GM23338 (cell line): ENCODE data around the gene PKNOX2. TPM values are rescaled to one million over a fixed set of nuclear protein-coding genes. Genes with fewer than 3 reads are reported as not detected.

Source experiments
- EZH2 ChIP-seq: fragments of 200-600 bp; sonication (generic); IDR thresholded peaks from one replicate; pipeline ENCODE4 v1.8.0; 2017; ENCODE audit warnings: antibody characterized with exemption, mild to moderate bottlenecking, low read depth; ENCODE audit not compliant: unreplicated experiment
- EZH2phosphoT487 ChIP-seq: fragments of 200-600 bp; sonication (generic); IDR thresholded peaks from one replicate; pipeline ENCODE4 v1.8.1; 2018; ENCODE audit warnings: antibody characterized with exemption; ENCODE audit not compliant: unreplicated experiment
- JUNB ChIP-seq: IDR thresholded peaks from one replicate; pipeline ENCODE4 v1.6.1; 2016; ENCODE audit warnings: antibody characterized with exemption; ENCODE audit not compliant: unreplicated experiment
- ZNF114 ChIP-seq: fragments of 250-450 bp; sonication (Bioruptor Pico); IDR thresholded peaks from 2 replicates; pipeline ENCODE4 v1.5.0; 2020; ENCODE audit warnings: mild to moderate bottlenecking, moderate library complexity
- polyA plus RNA-seq: library from polyadenylated mRNA; unstranded; fragments of >200 nt; fragmentation: Nextera tagmentation; extraction: Ambion mirVana; gene quantifications from 2 replicates; pipeline ENCODE4 v1.2.1, GENCODE V29; 2016
- total RNA-seq: library from RNA; depleted of rRNA; stranded (reverse); fragments of >200 nt; shearing (Covaris generic); gene quantifications from 2 replicates; pipeline ENCODE4 v1.2.3, GENCODE V29; 2014
- TF ChIP-seq, protein P1 (sequence below): fragments of 250-450 bp; sonication (Bioruptor Pico); IDR thresholded peaks from 2 replicates; pipeline ENCODE4 v1.5.0; 2020; ENCODE audit warnings: mild to moderate bottlenecking, moderate library complexity
- TF ChIP-seq, protein P2 (sequence below), 2 experiments: fragments of 200-600 bp in 1 of 2; sonication (generic) in 1 of 2; conservative IDR thresholded peaks; 2 replicates each; pipeline versions ENCODE4 v1.5.1 to v1.6.1; 2016 to 2017; ENCODE audit warnings: antibody characterized with exemption in 2 of 2, low read depth in 2 of 2, mild to moderate bottlenecking in 2 of 2, moderate library complexity in 1 of 2
- TF ChIP-seq, protein P3 (sequence below): IDR thresholded peaks from one replicate; pipeline ENCODE4 v1.6.1; 2018; ENCODE audit warnings: antibody characterized with exemption; ENCODE audit not compliant: unreplicated experiment

The PKNOX2 gene
- total and polyA plus RNA-seq, 2 experiments from 2014 or later = 0.42 to 0.83 TPM

DNA sequence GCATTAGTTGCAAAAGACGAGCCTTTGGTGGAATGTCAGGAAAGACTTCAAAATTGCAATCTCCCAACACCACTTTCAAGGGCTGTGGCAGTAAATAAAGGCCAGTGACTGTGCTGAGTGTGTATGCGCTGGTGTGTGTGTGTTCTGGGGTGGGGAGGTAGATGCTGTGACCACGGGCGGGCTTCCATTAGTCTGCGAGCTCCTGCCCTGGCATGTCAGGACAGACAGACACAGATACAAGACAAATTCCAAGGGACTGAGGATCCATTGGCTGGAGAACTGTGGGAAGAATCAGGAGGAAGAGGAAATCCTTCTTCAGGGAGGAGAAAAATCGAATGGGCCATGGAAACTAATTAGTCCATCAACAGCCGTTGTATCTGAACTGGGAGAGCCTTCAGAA lies 248.0 kb downstream of the PKNOX2 start (continued):
- TF ChIP-seq, protein P1, sequence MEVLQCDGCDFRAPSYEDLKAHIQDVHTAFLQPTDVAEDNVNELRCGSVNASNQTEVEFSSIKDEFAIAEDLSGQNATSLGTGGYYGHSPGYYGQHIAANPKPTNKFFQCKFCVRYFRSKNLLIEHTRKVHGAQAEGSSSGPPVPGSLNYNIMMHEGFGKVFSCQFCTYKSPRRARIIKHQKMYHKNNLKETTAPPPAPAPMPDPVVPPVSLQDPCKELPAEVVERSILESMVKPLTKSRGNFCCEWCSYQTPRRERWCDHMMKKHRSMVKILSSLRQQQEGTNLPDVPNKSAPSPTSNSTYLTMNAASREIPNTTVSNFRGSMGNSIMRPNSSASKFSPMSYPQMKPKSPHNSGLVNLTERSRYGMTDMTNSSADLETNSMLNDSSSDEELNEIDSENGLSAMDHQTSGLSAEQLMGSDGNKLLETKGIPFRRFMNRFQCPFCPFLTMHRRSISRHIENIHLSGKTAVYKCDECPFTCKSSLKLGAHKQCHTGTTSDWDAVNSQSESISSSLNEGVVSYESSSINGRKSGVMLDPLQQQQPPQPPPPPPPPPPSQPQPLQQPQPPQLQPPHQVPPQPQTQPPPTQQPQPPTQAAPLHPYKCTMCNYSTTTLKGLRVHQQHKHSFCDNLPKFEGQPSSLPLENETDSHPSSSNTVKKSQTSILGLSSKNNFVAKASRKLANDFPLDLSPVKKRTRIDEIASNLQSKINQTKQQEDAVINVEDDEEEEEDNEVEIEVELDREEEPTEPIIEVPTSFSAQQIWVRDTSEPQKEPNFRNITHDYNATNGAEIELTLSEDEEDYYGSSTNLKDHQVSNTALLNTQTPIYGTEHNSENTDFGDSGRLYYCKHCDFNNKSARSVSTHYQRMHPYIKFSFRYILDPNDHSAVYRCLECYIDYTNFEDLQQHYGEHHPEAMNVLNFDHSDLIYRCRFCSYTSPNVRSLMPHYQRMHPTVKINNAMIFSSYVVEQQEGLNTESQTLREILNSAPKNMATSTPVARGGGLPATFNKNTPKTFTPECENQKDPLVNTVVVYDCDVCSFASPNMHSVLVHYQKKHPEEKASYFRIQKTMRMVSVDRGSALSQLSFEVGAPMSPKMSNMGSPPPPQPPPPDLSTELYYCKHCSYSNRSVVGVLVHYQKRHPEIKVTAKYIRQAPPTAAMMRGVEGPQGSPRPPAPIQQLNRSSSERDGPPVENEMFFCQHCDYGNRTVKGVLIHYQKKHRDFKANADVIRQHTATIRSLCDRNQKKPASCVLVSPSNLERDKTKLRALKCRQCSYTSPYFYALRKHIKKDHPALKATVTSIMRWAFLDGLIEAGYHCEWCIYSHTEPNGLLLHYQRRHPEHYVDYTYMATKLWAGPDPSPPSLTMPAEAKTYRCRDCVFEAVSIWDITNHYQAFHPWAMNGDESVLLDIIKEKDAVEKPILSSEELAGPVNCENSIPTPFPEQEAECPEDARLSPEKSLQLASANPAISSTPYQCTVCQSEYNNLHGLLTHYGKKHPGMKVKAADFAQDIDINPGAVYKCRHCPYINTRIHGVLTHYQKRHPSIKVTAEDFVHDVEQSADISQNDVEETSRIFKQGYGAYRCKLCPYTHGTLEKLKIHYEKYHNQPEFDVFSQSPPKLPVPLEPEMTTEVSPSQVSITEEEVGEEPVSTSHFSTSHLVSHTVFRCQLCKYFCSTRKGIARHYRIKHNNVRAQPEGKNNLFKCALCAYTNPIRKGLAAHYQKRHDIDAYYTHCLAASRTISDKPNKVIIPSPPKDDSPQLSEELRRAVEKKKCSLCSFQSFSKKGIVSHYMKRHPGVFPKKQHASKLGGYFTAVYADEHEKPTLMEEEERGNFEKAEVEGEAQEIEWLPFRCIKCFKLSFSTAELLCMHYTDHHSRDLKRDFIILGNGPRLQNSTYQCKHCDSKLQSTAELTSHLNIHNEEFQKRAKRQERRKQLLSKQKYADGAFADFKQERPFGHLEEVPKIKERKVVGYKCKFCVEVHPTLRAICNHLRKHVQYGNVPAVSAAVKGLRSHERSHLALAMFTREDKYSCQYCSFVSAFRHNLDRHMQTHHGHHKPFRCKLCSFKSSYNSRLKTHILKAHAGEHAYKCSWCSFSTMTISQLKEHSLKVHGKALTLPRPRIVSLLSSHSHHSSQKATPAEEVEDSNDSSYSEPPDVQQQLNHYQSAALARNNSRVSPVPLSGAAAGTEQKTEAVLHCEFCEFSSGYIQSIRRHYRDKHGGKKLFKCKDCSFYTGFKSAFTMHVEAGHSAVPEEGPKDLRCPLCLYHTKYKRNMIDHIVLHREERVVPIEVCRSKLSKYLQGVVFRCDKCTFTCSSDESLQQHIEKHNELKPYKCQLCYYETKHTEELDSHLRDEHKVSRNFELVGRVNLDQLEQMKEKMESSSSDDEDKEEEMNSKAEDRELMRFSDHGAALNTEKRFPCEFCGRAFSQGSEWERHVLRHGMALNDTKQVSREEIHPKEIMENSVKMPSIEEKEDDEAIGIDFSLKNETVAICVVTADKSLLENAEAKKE (CRISPR knock-in tag) = no peak
- TF ChIP-seq EZH2 = no peak
- no peak for TF ChIP-seq EZH2phosphoT487
- TF ChIP-seq, protein P2, sequence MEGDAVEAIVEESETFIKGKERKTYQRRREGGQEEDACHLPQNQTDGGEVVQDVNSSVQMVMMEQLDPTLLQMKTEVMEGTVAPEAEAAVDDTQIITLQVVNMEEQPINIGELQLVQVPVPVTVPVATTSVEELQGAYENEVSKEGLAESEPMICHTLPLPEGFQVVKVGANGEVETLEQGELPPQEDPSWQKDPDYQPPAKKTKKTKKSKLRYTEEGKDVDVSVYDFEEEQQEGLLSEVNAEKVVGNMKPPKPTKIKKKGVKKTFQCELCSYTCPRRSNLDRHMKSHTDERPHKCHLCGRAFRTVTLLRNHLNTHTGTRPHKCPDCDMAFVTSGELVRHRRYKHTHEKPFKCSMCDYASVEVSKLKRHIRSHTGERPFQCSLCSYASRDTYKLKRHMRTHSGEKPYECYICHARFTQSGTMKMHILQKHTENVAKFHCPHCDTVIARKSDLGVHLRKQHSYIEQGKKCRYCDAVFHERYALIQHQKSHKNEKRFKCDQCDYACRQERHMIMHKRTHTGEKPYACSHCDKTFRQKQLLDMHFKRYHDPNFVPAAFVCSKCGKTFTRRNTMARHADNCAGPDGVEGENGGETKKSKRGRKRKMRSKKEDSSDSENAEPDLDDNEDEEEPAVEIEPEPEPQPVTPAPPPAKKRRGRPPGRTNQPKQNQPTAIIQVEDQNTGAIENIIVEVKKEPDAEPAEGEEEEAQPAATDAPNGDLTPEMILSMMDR (conservative IDR thresholded peaks at IDR 0.05; ENCODE audit: low read depth in 2 of 2) = no peak
- no peak for TF ChIP-seq JUNB
- no peak for TF ChIP-seq ZNF114 (CRISPR knock-in tag)
- TF ChIP-seq, protein P3, sequence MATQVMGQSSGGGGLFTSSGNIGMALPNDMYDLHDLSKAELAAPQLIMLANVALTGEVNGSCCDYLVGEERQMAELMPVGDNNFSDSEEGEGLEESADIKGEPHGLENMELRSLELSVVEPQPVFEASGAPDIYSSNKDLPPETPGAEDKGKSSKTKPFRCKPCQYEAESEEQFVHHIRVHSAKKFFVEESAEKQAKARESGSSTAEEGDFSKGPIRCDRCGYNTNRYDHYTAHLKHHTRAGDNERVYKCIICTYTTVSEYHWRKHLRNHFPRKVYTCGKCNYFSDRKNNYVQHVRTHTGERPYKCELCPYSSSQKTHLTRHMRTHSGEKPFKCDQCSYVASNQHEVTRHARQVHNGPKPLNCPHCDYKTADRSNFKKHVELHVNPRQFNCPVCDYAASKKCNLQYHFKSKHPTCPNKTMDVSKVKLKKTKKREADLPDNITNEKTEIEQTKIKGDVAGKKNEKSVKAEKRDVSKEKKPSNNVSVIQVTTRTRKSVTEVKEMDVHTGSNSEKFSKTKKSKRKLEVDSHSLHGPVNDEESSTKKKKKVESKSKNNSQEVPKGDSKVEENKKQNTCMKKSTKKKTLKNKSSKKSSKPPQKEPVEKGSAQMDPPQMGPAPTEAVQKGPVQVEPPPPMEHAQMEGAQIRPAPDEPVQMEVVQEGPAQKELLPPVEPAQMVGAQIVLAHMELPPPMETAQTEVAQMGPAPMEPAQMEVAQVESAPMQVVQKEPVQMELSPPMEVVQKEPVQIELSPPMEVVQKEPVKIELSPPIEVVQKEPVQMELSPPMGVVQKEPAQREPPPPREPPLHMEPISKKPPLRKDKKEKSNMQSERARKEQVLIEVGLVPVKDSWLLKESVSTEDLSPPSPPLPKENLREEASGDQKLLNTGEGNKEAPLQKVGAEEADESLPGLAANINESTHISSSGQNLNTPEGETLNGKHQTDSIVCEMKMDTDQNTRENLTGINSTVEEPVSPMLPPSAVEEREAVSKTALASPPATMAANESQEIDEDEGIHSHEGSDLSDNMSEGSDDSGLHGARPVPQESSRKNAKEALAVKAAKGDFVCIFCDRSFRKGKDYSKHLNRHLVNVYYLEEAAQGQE = no peak
